IMR-90 (cell line): ENCODE measurements around the gene HAAO. TPM values are rescaled to one million over a fixed set of nuclear protein-coding genes. Genes with fewer than 3 reads are reported as not detected.

ENCODE experiments used
- ATAC-seq: fragments of 200-7000 bp; cut with Tn5 transposase; 2 replicates; pipeline ENCODE4 v1.9.1; 2020; ENCODE audit warnings: low read depth, mild to moderate bottlenecking, moderate library complexity
- BruUV-seq: library from RNA; stranded (reverse); fragments of 400-500 nt; replicated peaks from 2 replicates; lab custom pipeline; 2021; lab: Mats Ljungman, UMichigan
- CTCF ChIA-PET: fragments of 300-600 bp; formaldehyde crosslinking; extraction: SDS; loops from one replicate; lab custom pipeline; 2021; ENCODE audit warnings: antibody characterized with exemption; lab: Yijun Ruan, JAX
- POLR2A ChIA-PET: fragments of 300-600 bp; sonication (Branson Sonifier 250); formaldehyde crosslinking; loops from one replicate; lab custom pipeline; 2022; ENCODE audit warnings: antibody characterized with exemption; ENCODE audit not compliant: unreplicated experiment; lab: Charles Lee
- DNase-seq: peaks from one replicate; pipeline ENCODE4 v3.0.0; 2013
- H2AFZ ChIP-seq: replicated peaks from 2 replicates; pipeline ENCODE3; 2013; ENCODE audit warnings: low read length, mild to moderate bottlenecking; ENCODE audit not compliant: poor library complexity
- H2AK5ac ChIP-seq: 2 replicates; pipeline ENCODE4 v1.6.1; 2013; ENCODE audit warnings: low read depth, low read length, inconsistent platforms
- H2AK9ac ChIP-seq: replicated peaks from 2 replicates; pipeline ENCODE3; 2013; ENCODE audit warnings: mild to moderate bottlenecking, low read depth, low read length, moderate library complexity; ENCODE audit not compliant: poor library complexity
- H2BK120ac ChIP-seq: 2 replicates; pipeline ENCODE4 v1.6.1; 2013; ENCODE audit warnings: low read depth, low read length, inconsistent platforms
- H2BK15ac ChIP-seq: 3 replicates; pipeline ENCODE4 v1.6.1; 2013; ENCODE audit warnings: low read depth, low read length, inconsistent platforms
- H2BK20ac ChIP-seq: 2 replicates; pipeline ENCODE4 v1.6.1; 2013; ENCODE audit warnings: low read depth, mild to moderate bottlenecking, inconsistent platforms, low read length, moderate library complexity
- H2BK5ac ChIP-seq: 2 replicates; pipeline ENCODE4 v1.6.1; 2013; ENCODE audit warnings: mild to moderate bottlenecking, low read depth, low read length, inconsistent platforms; ENCODE audit not compliant: poor library complexity, severe bottlenecking
- H3K14ac ChIP-seq: replicated peaks from 2 replicates; pipeline ENCODE4 v1.6.1; 2013; ENCODE audit warnings: low read depth, low read length, inconsistent platforms
- H3K18ac ChIP-seq: 2 replicates; pipeline ENCODE4 v1.6.1; 2013; ENCODE audit warnings: low read depth, low read length, control low read depth
- H3K23ac ChIP-seq: 2 replicates; pipeline ENCODE4 v1.6.1; 2013; ENCODE audit warnings: low read depth, low read length, inconsistent platforms
- H3K27ac ChIP-seq: 2 replicates; pipeline ENCODE4 v1.5.1; 2013; ENCODE audit warnings: mild to moderate bottlenecking, control low read depth, low read length; ENCODE audit not compliant: insufficient read depth
- H3K27me3 ChIP-seq: 2 replicates; pipeline ENCODE4 v1.6.1; 2013; ENCODE audit warnings: low read length; ENCODE audit not compliant: control insufficient read depth, insufficient read depth
- H3K36me3 ChIP-seq: 2 replicates; pipeline ENCODE4 v1.6.1; 2013; ENCODE audit warnings: low read length, mixed read lengths; ENCODE audit not compliant: control insufficient read depth, insufficient read depth
- H3K4ac ChIP-seq: 2 replicates; pipeline ENCODE4 v1.6.1; 2013; ENCODE audit warnings: low read depth, low read length, inconsistent platforms
- H3K4me1 ChIP-seq: 2 replicates; pipeline ENCODE4 v1.6.1; 2013; ENCODE audit warnings: low read length, mixed read lengths; ENCODE audit not compliant: control insufficient read depth, insufficient read depth
- H3K4me2 ChIP-seq: 2 replicates; pipeline ENCODE4 v1.6.1; 2013; ENCODE audit warnings: low read depth, mild to moderate bottlenecking, control low read depth, low read length, moderate library complexity
- H3K4me3 ChIP-seq: 2 replicates; pipeline ENCODE4 v1.5.1; 2013; ENCODE audit warnings: low read depth, mild to moderate bottlenecking, control low read depth, low read length, moderate library complexity; ENCODE audit not compliant: insufficient read depth
- H3K56ac ChIP-seq: 2 replicates; pipeline ENCODE4 v1.6.1; 2013; ENCODE audit warnings: low read length, inconsistent platforms; ENCODE audit not compliant: insufficient read depth; ENCODE audit errors: extremely low read depth
- H3K79me1 ChIP-seq, 2 experiments: 2 replicates each; pipeline ENCODE4 v1.6.1; 2013; ENCODE audit warnings: low read length in 2 of 2, inconsistent platforms in 1 of 2, low read depth in 1 of 2
- H3K9ac ChIP-seq: 2 replicates; pipeline ENCODE4 v1.6.1; 2013; ENCODE audit warnings: low read depth, low read length, control low read depth
- H3K9me1 ChIP-seq: 2 replicates; pipeline ENCODE4 v1.6.1; 2013; ENCODE audit warnings: low read length, inconsistent platforms; ENCODE audit not compliant: insufficient read depth
- H3K9me3 ChIP-seq: 2 replicates; pipeline ENCODE4 v1.6.1; 2013; ENCODE audit warnings: low read length; ENCODE audit not compliant: control insufficient read depth, insufficient read depth
- H4K20me1 ChIP-seq: 2 replicates; pipeline ENCODE4 v1.6.1; 2013; ENCODE audit warnings: low read length, inconsistent platforms; ENCODE audit not compliant: insufficient read depth
- H4K5ac ChIP-seq: 2 replicates; pipeline ENCODE4 v1.6.1; 2013; ENCODE audit warnings: mild to moderate bottlenecking, low read depth, low read length, control low read depth
- H4K8ac ChIP-seq, 2 experiments: 2 replicates each; pipeline ENCODE4 v1.6.1; 2013; ENCODE audit warnings: low read depth in 2 of 2, low read length in 2 of 2, control low read depth in 1 of 2, inconsistent platforms in 1 of 2
- H4K91ac ChIP-seq: 2 replicates; pipeline ENCODE4 v1.6.1; 2013; ENCODE audit warnings: low read depth, low read length, inconsistent platforms; ENCODE audit not compliant: insufficient read depth
- BHLHE40 ChIP-seq: fragments of 150-350 bp; IDR thresholded peaks from 2 replicates; pipeline ENCODE4 v1.6.1; 2016; ENCODE audit warnings: mild to moderate bottlenecking, low read depth, low read length
- MAZ ChIP-seq: IDR thresholded peaks from 2 replicates; pipeline ENCODE4 v1.6.1; 2012; ENCODE audit warnings: low read depth, mild to moderate bottlenecking, low read length, improper control_type of control experiment, moderate library complexity, borderline replicate concordance
- RAD21 ChIP-seq: IDR thresholded peaks from 2 replicates; pipeline ENCODE4 v1.6.1; 2012; ENCODE audit warnings: low read length, improper control_type of control experiment
- USF2 ChIP-seq: fragments of 150-350 bp; IDR thresholded peaks from 2 replicates; pipeline ENCODE4 v1.6.1; 2017; ENCODE audit warnings: mild to moderate bottlenecking, antibody characterized with exemption, low read length, low read depth
- WGBS, 2 experiments: methylation state at CpG; one replicate each; pipeline versions ENCODE4 v1.1.5 to v1.1.7; 2013; ENCODE audit warnings: missing lambda C conversion rate in 2 of 2; ENCODE audit not compliant: insufficient read length in 1 of 2; ENCODE audit errors: extremely low coverage in 2 of 2; 5-methylcytosine and 5-hydroxymethylcytosine counted together
- dilution Hi-C: fragments of 300-500 bp; cut with HindIII; formaldehyde crosslinking; loops from one replicate; pipeline ENCODE4 v1.14.3; 2018; ENCODE audit warnings: low sequenced_read_pairs; ENCODE audit not compliant: unreplicated experiment
- in situ Hi-C: fragments of 300-500 bp; cut with MboI; formaldehyde crosslinking; loops from 3 replicates; pipeline ENCODE4 v1.14.3; 2019; ENCODE audit warnings: low sequenced_read_pairs, inconsistent platforms, mixed read lengths
- intact Hi-C: fragments of 100-400 bp; cut with micrococcal nuclease; formaldehyde crosslinking; loops from 2 replicates; pipeline ENCODE4 v1.10.0; 2022
- polyA plus RNA-seq, 3 experiments: library from polyadenylated mRNA; depleted of rRNA; stranded (reverse); fragments of >200 nt; gene quantifications; 2 replicates each; pipeline ENCODE4 v1.2.3, GENCODE V29; 2012; ENCODE audit warnings: low replicate concordance in 1 of 3
- total RNA-seq: library from RNA; depleted of rRNA; stranded (reverse); fragments of >200 nt; gene quantifications from 2 replicates; pipeline ENCODE4 v1.2.3, GENCODE V29; 2012

HAAO gene
- total and polyA plus RNA-seq, 2 of the 4 experiments (the other 2 are of a cell fraction), result 0.05 to 0.18 TPM

- Histone ChIP-seq H3K4me2 (no peak overlapping the region), H3K27ac (no peak overlapping the region), H3K4ac (no peak overlapping the region), H3K36me3 (no peaks in the 10 kb centered on the region), H3K23ac (no peak overlapping the region), H3K4me1 (peaks cover 14% of the 10 kb centered on the region), H3K27me3 (no peaks in the 10 kb centered on the region), H3K9me1 (peaks cover 8% of the 10 kb centered on the region), H4K20me1 (no peaks in the 10 kb centered on the region), H3K79me1 (no peaks in the 10 kb centered on the region), H3K9me3 (peaks cover 2% of the 10 kb centered on the region; the same call in 1 of the 2 replicates), H2BK20ac (no peak overlapping the region), H4K91ac (no peak overlapping the region), H2BK15ac (no peak overlapping the region), H2BK120ac (no peak overlapping the region), H2AK9ac (no peak overlapping the region), H3K9ac (no peak overlapping the region), H4K8ac (no peak overlapping the region), H2AK5ac (no peak overlapping the region), H2BK5ac (no peak overlapping the region), H3K4me3 (no peak overlapping the region), H3K18ac (no peak overlapping the region), H2AFZ (no peak overlapping the region), H3K56ac (no peak overlapping the region), H3K14ac (no peak overlapping the region), H4K5ac (no peak overlapping the region)
- WGBS, 2 experiments, result no CpG with 5 or more reads among the region's 2 CpGs
- ATAC-seq, result no peak
- intact Hi-C loops, result no loop called here
- in situ Hi-C loops, result no loop called here
- ChIA-PET POLR2A (no interaction called here), CTCF (interaction anchor here (0.6 to 1.2 kb wide), 4 partner anchors 10 to 41 kb away, joined by 4 to 6 read pairs (median 4); no protein-coding TSS in a partner anchor)
- dilution Hi-C loops, result no loop called here
- TF ChIP-seq BHLHE40 (no peak), MAZ (no peak), USF2 (no peak), RAD21 (no peak)
- DNase-seq, result no peak
- BruUV-seq, result no TSS peak
Measured at GRCh38 chr2:42813763-42814162, 21.4 kb upstream of the HAAO start.
